K562 (cell line): ENCODE results near the gene TBX3. TPM values are rescaled to one million over a fixed set of nuclear protein-coding genes. Genes with fewer than 3 reads are reported as not detected.

Experiments used
- ATAC-seq: fragments of 200-7000 bp; cut with Tn5 transposase; 3 replicates; pipeline ENCODE4 v1.9.1; 2020; ENCODE audit warnings: moderate library complexity
- BruUV-seq: library from RNA; stranded (reverse); fragments of 400-500 nt; replicated peaks from 2 replicates; lab custom pipeline; 2021; lab: Mats Ljungman, UMichigan
- CTCF ChIA-PET: fragments of 300-600 bp; formaldehyde crosslinking; extraction: SDS; loops from one replicate; lab custom pipeline; 2021; ENCODE audit warnings: low intra/inter-chr PET ratio; lab: Yijun Ruan, JAX
- POLR2A ChIA-PET: fragments of 300-600, 350-650 bp; sonication (Branson Sonifier 250); formaldehyde crosslinking; extraction: SDS; loops from one replicate; lab custom pipeline; 2021; ENCODE audit warnings: antibody characterized with exemption, inconsistent platforms; lab: Yijun Ruan, JAX
- DNase-seq, 4 experiments: peaks; one replicate each; pipeline versions ENCODE4 v3.0.0 to v3.0.0-alpha.2; 2011 to 2018; ENCODE audit warnings: low spot score in 3 of 4, mixed read lengths in 3 of 4; ENCODE audit errors: extremely low read depth in 1 of 4
- FAIRE-seq: peaks from 2 replicates; lab custom pipeline; 2011; peaks lifted over from hg19 to GRCh38; lab: Jason Lieb, UNC
- H2AFZ ChIP-seq: 2 replicates; pipeline ENCODE4 v1.6.0; 2011; ENCODE audit warnings: low read depth, low read length, control low read depth, inconsistent platforms
- H3K27ac ChIP-seq: fragments of 200-600 bp; 3 replicates; pipeline ENCODE4 v1.8.0; 2011; ENCODE audit warnings: low read depth, mild to moderate bottlenecking, control low read depth, inconsistent platforms, low read length, moderate library complexity, mixed read lengths; ENCODE audit errors: extremely low read depth
- H3K27me3 ChIP-seq, 2 experiments: fragments of 300-600 bp in 1 of 2; 2 replicates in 1 of 2; 3 replicates in 1 of 2; pipeline versions ENCODE4 v1.6.0 to v1.8.0; 2011; ENCODE audit warnings: inconsistent platforms in 2 of 2, low read length in 2 of 2, mild to moderate bottlenecking in 1 of 2, mixed read lengths in 1 of 2, moderate library complexity in 1 of 2; ENCODE audit not compliant: control insufficient read depth in 2 of 2, insufficient read depth in 2 of 2
- H3K36me3 ChIP-seq: fragments of 300-600 bp; 3 replicates; pipeline ENCODE4 v1.8.0; 2011; ENCODE audit warnings: mild to moderate bottlenecking, low read length, inconsistent platforms; ENCODE audit not compliant: control insufficient read depth, insufficient read depth
- H3K4me1 ChIP-seq, 2 experiments: fragments of 200-600 bp in 1 of 2; replicated peaks in 1 of 2; 2 replicates in 1 of 2; 3 replicates in 1 of 2; pipeline versions ENCODE4 v1.5.1 to v1.8.0; 2011; ENCODE audit warnings: inconsistent platforms in 2 of 2, low read length in 2 of 2, mild to moderate bottlenecking in 1 of 2, mixed read lengths in 1 of 2, moderate library complexity in 1 of 2; ENCODE audit not compliant: control insufficient read depth in 2 of 2, insufficient read depth in 2 of 2
- H3K4me2 ChIP-seq: 2 replicates; pipeline ENCODE4 v1.6.1; 2011; ENCODE audit warnings: low read length, control low read depth, inconsistent platforms, mixed read lengths; ENCODE audit not compliant: insufficient read depth
- H3K4me3 ChIP-seq: fragments of 200-600 bp; sonication (generic), shearing (Covaris generic); 2 replicates; pipeline ENCODE4 v1.5.1; 2016; ENCODE audit warnings: control low read depth, inconsistent platforms
- H3K79me2 ChIP-seq: fragments of 200-600 bp; 3 replicates; pipeline ENCODE4 v1.8.0; 2011; ENCODE audit warnings: low read length, inconsistent platforms; ENCODE audit not compliant: control insufficient read depth, insufficient read depth
- H3K9ac ChIP-seq, 2 experiments: 2 replicates each; pipeline versions ENCODE4 v1.6.0 to v1.6.1; 2011; ENCODE audit warnings: low read depth in 2 of 2, low read length in 2 of 2, control low read depth in 1 of 2, inconsistent platforms in 1 of 2, mild to moderate bottlenecking in 1 of 2, mixed read lengths in 1 of 2; ENCODE audit not compliant: insufficient read depth in 1 of 2
- H3K9me1 ChIP-seq: one replicate; pipeline ENCODE4 v1.6.0; 2011; ENCODE audit warnings: inconsistent platforms, mild to moderate bottlenecking, low read length, moderate library complexity; ENCODE audit not compliant: control insufficient read depth, insufficient read depth
- H3K9me3 ChIP-seq: replicated peaks from 2 replicates; pipeline ENCODE4 v1.5.1; 2011; ENCODE audit warnings: low read depth, low read length, inconsistent platforms; ENCODE audit not compliant: control insufficient read depth, insufficient read depth
- H4K20me1 ChIP-seq: replicated peaks from 2 replicates; pipeline ENCODE4 v1.6.1; 2011; ENCODE audit warnings: low read length, inconsistent platforms, mixed read lengths; ENCODE audit not compliant: control insufficient read depth, insufficient read depth
- BACH1 ChIP-seq: fragments of 200-800 bp; sonication (Bioruptor generic); IDR thresholded peaks from 2 replicates; pipeline ENCODE4 v1.6.1; 2016; ENCODE audit warnings: missing genetic modification characterization, missing compliant biosample characterization
- BRF2 ChIP-seq: IDR thresholded peaks from 3 replicates; pipeline ENCODE4 v1.6.1; 2011; ENCODE audit warnings: borderline replicate concordance, mild to moderate bottlenecking; ENCODE audit not compliant: insufficient read length, insufficient read depth
- CGGBP1 ChIP-seq: fragments of 250-450 bp; sonication (Bioruptor Pico); IDR thresholded peaks from 2 replicates; pipeline ENCODE4 v1.9.0; 2021; ENCODE audit warnings: mild to moderate bottlenecking
- E2F3 ChIP-seq: fragments of 250-450 bp; sonication (Bioruptor Pico); IDR thresholded peaks from 2 replicates; pipeline ENCODE4 v1.4.0; 2020; ENCODE audit warnings: mild to moderate bottlenecking
- ELF2 ChIP-seq: fragments of 250-450 bp; sonication (Bioruptor Pico); IDR thresholded peaks from 2 replicates; pipeline ENCODE4 v1.5.0; 2021; ENCODE audit warnings: mild to moderate bottlenecking
- HMGN3 ChIP-seq: IDR thresholded peaks from 2 replicates; pipeline ENCODE4 v1.6.1; 2011; ENCODE audit warnings: borderline replicate concordance, low read depth, mild to moderate bottlenecking, mixed read lengths, low read length; ENCODE audit not compliant: insufficient read length; ENCODE audit errors: extremely low read depth
- NR0B1 ChIP-seq: fragments of 450-650 bp; IDR thresholded peaks from one replicate; pipeline ENCODE4 v1.6.1; 2018; ENCODE audit warnings: mild to moderate bottlenecking, moderate library complexity; ENCODE audit not compliant: partially characterized antibody
- TAF7 ChIP-seq: fragments of 450-650 bp; IDR thresholded peaks from 2 replicates; pipeline ENCODE4 v1.6.1; 2016; ENCODE audit warnings: missing genetic modification characterization, missing compliant biosample characterization
- TEAD4 ChIP-seq, 2 experiments: sonication (generic) in 1 of 2; formaldehyde crosslinking in 1 of 2; IDR thresholded peaks; 2 replicates each; pipeline versions ENCODE4 v1.6.1 to v1.8.0; 2012 to 2022; ENCODE audit warnings: borderline replicate concordance in 1 of 2, inconsistent platforms in 1 of 2, low read length in 1 of 2, mild to moderate bottlenecking in 1 of 2, missing genetic modification reagents in 1 of 2
- WHSC1 ChIP-seq: IDR thresholded peaks from one replicate; pipeline ENCODE4 v1.6.1; 2012; ENCODE audit warnings: low read length, control low read depth, inconsistent platforms
- ZNF184 ChIP-seq: sonication (generic); formaldehyde crosslinking; IDR thresholded peaks from 2 replicates; pipeline ENCODE4 v1.5.0; 2020; ENCODE audit warnings: missing genetic modification reagents
- ZNF3 ChIP-seq: fragments of 250-450 bp; sonication (Bioruptor Pico); IDR thresholded peaks from 2 replicates; pipeline ENCODE4 v1.5.0; 2021; ENCODE audit warnings: mild to moderate bottlenecking, moderate library complexity
- ZNF398 ChIP-seq: fragments of 250-450 bp; sonication (Bioruptor Pico); IDR thresholded peaks from 2 replicates; pipeline ENCODE4 v1.8.0; 2021; ENCODE audit warnings: moderate library complexity, mild to moderate bottlenecking, inconsistent platforms
- ZNF639 ChIP-seq, 2 experiments: fragments of 200-800 bp in 1 of 2; sonication (Bioruptor generic) in 1 of 2; sonication (generic) in 1 of 2; formaldehyde crosslinking in 1 of 2; IDR thresholded peaks in 1 of 2; conservative IDR thresholded peaks in 1 of 2; 2 replicates each; pipeline versions ENCODE4 v1.5.0 to v1.6.1; 2016 to 2020; ENCODE audit warnings: missing compliant biosample characterization in 1 of 2, missing genetic modification characterization in 1 of 2, missing genetic modification reagents in 1 of 2
- WGBS: fragments of 100-300 bp; shearing (Covaris generic); methylation state at CpG from one replicate; pipeline ENCODE4 v1.1.6; 2016; ENCODE audit warnings: low coverage, mixed read lengths; ENCODE audit not compliant: insufficient coverage; ENCODE audit errors: missing lambda C conversion rate; 5-methylcytosine and 5-hydroxymethylcytosine counted together
- in situ Hi-C: fragments of 300-500 bp; cut with MboI; formaldehyde crosslinking; loops from 4 replicates; pipeline ENCODE4 v1.15.0; 2018; ENCODE audit warnings: inconsistent platforms, mixed read lengths
- intact Hi-C: fragments of 100-400 bp; cut with micrococcal nuclease; formaldehyde crosslinking; loops from 2 replicates; pipeline ENCODE4 v1.14.2; 2022
- polyA plus RNA-seq, 8 experiments: library from polyadenylated mRNA; depleted of rRNA in 4 of 8; stranded (reverse) in 5 of 8; unstranded in 3 of 8; fragments of >200 nt; fragmentation: Nextera tagmentation in 2 of 8; fragmentation: Illumina TruSeq in 1 of 8; extraction: Ambion mirVana in 2 of 8; extraction: Trizol in 1 of 8; gene quantifications; 2 replicates each; pipeline versions ENCODE4 v1.2.1 to v1.2.3, GENCODE V29; 2011 to 2014; ENCODE audit warnings: inconsistent platforms in 1 of 8, missing spikeins in 1 of 8
- total RNA-seq, 7 experiments: library from RNA; depleted of rRNA in 6 of 7; stranded (reverse); fragments of >200 nt in 6 of 7; fragmentation: Illumina TruSeq in 2 of 7; extraction: Trizol in 2 of 7; gene quantifications; 2 replicates each; pipeline versions ENCODE4 v1.2.1 to v1.2.3, GENCODE V29; 2011 to 2021; ENCODE audit warnings: low replicate concordance in 1 of 7

Gene TBX3
- total and polyA plus RNA-seq, 9 of the 15 experiments (the other 6 are each of a cell fraction or from before 2014, with no cell fraction given): 0.03 to 0.60 (median 0.19) TPM

GRCh38 chr12:114702462-114702861, 18.5 kb upstream of the TBX3 start:
- no peak overlapping the region for H3K4me3 ChIP-seq
- no peaks in the 10 kb centered on the region; a peak in 1 of 5 replicates for H3K4me1 ChIP-seq
- DNase-seq (no peak), FAIRE-seq (no peak), ATAC-seq (no peak)
- peaks cover 5% of the 10 kb centered on the region; the same call in 1 of the 2 replicates for H4K20me1 ChIP-seq
- H3K9ac ChIP-seq: no peak overlapping the region
- H3K9me1 ChIP-seq: no peaks in the 10 kb centered on the region
- H3K27me3 ChIP-seq: peaks cover 16 to 39% of the 10 kb centered on the region in 2 experiments; a peak in 3 of 5 replicates
- no peaks in the 10 kb centered on the region for H3K79me2 ChIP-seq
- POLR2A ChIA-PET: no interaction called here
- BruUV-seq: no TSS peak
- H3K9me3 ChIP-seq: no peaks in the 10 kb centered on the region
- no peak overlapping the region for H3K4me2 ChIP-seq
- CTCF ChIA-PET: no interaction called here
- H3K36me3 ChIP-seq: no peaks in the 10 kb centered on the region
- WGBS: 1% methylated on average over 8 of the region's 10 CpGs
- no peak overlapping the region for H3K27ac ChIP-seq
- in situ Hi-C loops (no loop called here), intact Hi-C loops (no loop called here)
- no peak overlapping the region for H2AFZ ChIP-seq
- TF ChIP-seq E2F3 (CRISPR knock-in tag): no peak
- no peak for TF ChIP-seq NR0B1
- no peak for TF ChIP-seq HMGN3
- TF ChIP-seq ZNF3: no peak
- TF ChIP-seq WHSC1: no peak
- TF ChIP-seq ZNF184 (CRISPR knock-in tag): no peak
- TF ChIP-seq BACH1: no peak
- no peak for TF ChIP-seq ZNF398 (CRISPR knock-in tag)
- no peak for TF ChIP-seq ELF2 (CRISPR knock-in tag)
- TF ChIP-seq BRF2: no peak
- no peak for TF ChIP-seq CGGBP1
- no peak for TF ChIP-seq ZNF639 (CRISPR knock-in tag; conservative IDR thresholded peaks at IDR 0.05 in 1 of 2, IDR thresholded peaks at IDR 0.05 in 1 of 2)
- TF ChIP-seq TEAD4 (IDR thresholded peaks at IDR 0.05; ENCODE audit: low read length): no peak
- no peak for TF ChIP-seq TEAD4 (CRISPR knock-in tag; IDR thresholded peaks at IDR 0.05; ENCODE audit: borderline replicate concordance)
- TF ChIP-seq TAF7 (tag): no peak
